Spleen (tissue), 11 donors: ENCODE results near the gene ARHGAP27. TPM values are rescaled to one million over a fixed set of nuclear protein-coding genes. Genes with fewer than 3 reads are reported as not detected.

Source experiments
- DNase-seq: peaks from one replicate; pipeline ENCODE4 v3.0.0-alpha.2; 2020
- H3K27ac ChIP-seq, 8 donors: fragments of 200-600 bp; sonication (generic) in 7 of 8; 1 replicate in 4 of 8; 2 replicates in 4 of 8; pipeline versions ENCODE4 v1.5.0 to v1.8.0; 2016 to 2021; ENCODE audit warnings: inconsistent platforms in 4 of 8, mild to moderate bottlenecking in 4 of 8, moderate library complexity in 1 of 8
- H3K27me3 ChIP-seq, 7 donors: fragments of 200-600 bp; sonication (generic) in 6 of 7; replicated peaks in 1 of 7; 1 replicate in 4 of 7; 2 replicates in 3 of 7; pipeline versions ENCODE4 v1.5.0 to v1.8.0; 2016 to 2021; ENCODE audit warnings: inconsistent platforms in 3 of 7, mild to moderate bottlenecking in 1 of 7
- H3K36me3 ChIP-seq, 6 donors: fragments of 200-600 bp; sonication (generic) in 5 of 6; 1 replicate in 4 of 6; 2 replicates in 2 of 6; pipeline versions ENCODE4 v1.5.0 to v1.8.0; 2016 to 2021; ENCODE audit warnings: inconsistent platforms in 2 of 6
- H3K4me1 ChIP-seq, 6 donors: fragments of 200-600 bp; sonication (generic) in 5 of 6; 1 replicate in 3 of 6; 2 replicates in 3 of 6; pipeline versions ENCODE4 v1.5.0 to v1.8.0; 2016 to 2021; ENCODE audit warnings: inconsistent platforms in 3 of 6
- H3K4me3 ChIP-seq, 8 donors: fragments of 200-600 bp; sonication (generic) in 7 of 8; 1 replicate in 4 of 8; 2 replicates in 4 of 8; pipeline versions ENCODE4 v1.5.0 to v1.8.0; 2016 to 2021; ENCODE audit warnings: inconsistent platforms in 4 of 8, mild to moderate bottlenecking in 4 of 8, moderate library complexity in 2 of 8
- H3K9me3 ChIP-seq, 8 donors: fragments of 200-600 bp; sonication (generic) in 7 of 8; 1 replicate in 4 of 8; 2 replicates in 4 of 8; pipeline versions ENCODE4 v1.5.0 to v1.8.0; 2016 to 2021; ENCODE audit warnings: inconsistent platforms in 4 of 8
- POLR2A ChIP-seq, 3 donors: fragments of 450-650 bp; IDR thresholded peaks; one replicate each; pipeline ENCODE4 v1.5.1; 2017; ENCODE audit warnings: antibody characterized with exemption in 3 of 3, mild to moderate bottlenecking in 1 of 3
- POLR2AphosphoS5 ChIP-seq, 3 donors: sonication (generic); formaldehyde crosslinking; IDR thresholded peaks; one replicate each; pipeline ENCODE4 v1.5.1; 2017; ENCODE audit warnings: antibody characterized with exemption in 3 of 3
- WGBS, 5 donors: extraction: QIAGEN DNeasy Blood & Tissue Kit in 3 of 5; methylation state at CpG; one replicate each; pipeline versions ENCODE4 v1.1.5 to v1.1.7; 2013 to 2018; 5-methylcytosine and 5-hydroxymethylcytosine counted together
- intact Hi-C: fragments of 100-400 bp; cut with DNase I; formaldehyde crosslinking; loops from one replicate; pipeline ENCODE4 v1.15.0; 2023; ENCODE audit warnings: low total_unique reads
- polyA plus RNA-seq, 3 donors: library from polyadenylated mRNA; stranded (reverse); fragments of 200-250 nt; gene quantifications; one replicate each; pipeline ENCODE4 v1.2.1, GENCODE V29; 2013
- total RNA-seq, 7 donors: library from RNA; depleted of rRNA in 3 of 7; stranded (reverse); fragments of >200 nt in 3 of 7; fragmentation: NEBNext Ultra II Directional in 4 of 7; extraction: Animal tissue kit (Norgen Biotek cat#: 25700) in 4 of 7; gene quantifications; one replicate each; pipeline versions ENCODE4 v1.1.0 to v1.2.1, GENCODE V29; 2016 to 2021
- TF ChIP-seq, protein P1 (sequence below), 11 experiments: fragments of 200-600 bp in 7 of 11; fragments of 450-650 bp in 4 of 11; sonication (generic) in 4 of 11; IDR thresholded peaks in 8 of 11; conservative IDR thresholded peaks in 3 of 11; 1 replicate in 7 of 11; 2 replicates in 4 of 11; pipeline versions ENCODE4 v1.4.0 to v1.8.0; 2016 to 2021; ENCODE audit warnings: antibody characterized with exemption in 11 of 11, inconsistent platforms in 4 of 11, mild to moderate bottlenecking in 1 of 11
- donor health status: healthy with polysubstance abuse.
- donor health status: DM: no; HTN: no; CAD: no; lungs with moderate emphysema.
- donor health status: DM: no; HTN: no; CAD: no.
- donor health status: Bipolar disorder and iron deficiency.
- donor health status: healthy.
- donor health status: DM: no; HTN: no; CAD: no.
- donor health status: DM: yes; HTN: yes; CAD: no.

The ARHGAP27 gene
- total and polyA plus RNA-seq, 10 donors = 43.6 to 151 (median 118) TPM

DNA sequence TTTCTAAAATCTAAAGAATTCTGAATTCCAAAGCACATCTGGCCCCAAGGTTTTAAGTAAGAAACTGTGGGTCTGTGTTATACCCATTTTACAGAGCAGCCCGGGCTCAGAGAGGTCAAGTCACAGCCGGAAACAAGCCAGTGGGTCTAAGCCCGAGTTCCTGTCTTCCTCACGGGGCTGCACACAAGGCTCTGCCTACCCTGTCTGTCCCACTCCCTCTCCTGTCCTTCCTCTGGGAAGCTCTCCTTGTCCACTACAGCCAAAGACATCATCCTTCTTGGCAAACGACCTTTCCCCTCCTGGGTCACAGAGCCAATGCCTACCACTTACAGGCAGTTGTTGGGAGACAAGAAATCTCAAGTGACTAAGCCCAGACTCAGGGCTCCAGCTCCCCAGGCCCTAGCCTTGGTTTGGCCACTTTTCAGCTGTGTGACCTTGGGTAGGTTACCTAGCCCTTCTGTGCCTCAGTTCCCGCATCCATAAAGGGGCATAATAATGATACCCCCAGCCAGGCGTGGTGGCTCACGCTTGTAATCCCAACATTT, 60.3 kb downstream of the ARHGAP27 start:
- no peak for DNase-seq
- H3K27ac ChIP-seq = peak overlapping the region in 2 of 8 donors; percentile 28 to 50
- peaks cover 0 to 31% (median 21%) of the 10 kb centered on the region in 6 donors for H3K4me1 ChIP-seq
- intact Hi-C loops = no loop called here
- WGBS, 5 donors = 89 to 93% (median 92%) methylated on average over 8 of the region's 8 CpGs
- no peak overlapping the region for H3K4me3 ChIP-seq
- peaks cover 0 to 37% (median 8%) of the 10 kb centered on the region in 7 donors for H3K27me3 ChIP-seq
- H3K36me3 ChIP-seq = no peaks in the 10 kb centered on the region
- TF ChIP-seq POLR2AphosphoS5 (IDR thresholded peaks at IDR 0.05) (no peak), POLR2A (IDR thresholded peaks at IDR 0.05) (no peak)
- TF ChIP-seq, protein P1, sequence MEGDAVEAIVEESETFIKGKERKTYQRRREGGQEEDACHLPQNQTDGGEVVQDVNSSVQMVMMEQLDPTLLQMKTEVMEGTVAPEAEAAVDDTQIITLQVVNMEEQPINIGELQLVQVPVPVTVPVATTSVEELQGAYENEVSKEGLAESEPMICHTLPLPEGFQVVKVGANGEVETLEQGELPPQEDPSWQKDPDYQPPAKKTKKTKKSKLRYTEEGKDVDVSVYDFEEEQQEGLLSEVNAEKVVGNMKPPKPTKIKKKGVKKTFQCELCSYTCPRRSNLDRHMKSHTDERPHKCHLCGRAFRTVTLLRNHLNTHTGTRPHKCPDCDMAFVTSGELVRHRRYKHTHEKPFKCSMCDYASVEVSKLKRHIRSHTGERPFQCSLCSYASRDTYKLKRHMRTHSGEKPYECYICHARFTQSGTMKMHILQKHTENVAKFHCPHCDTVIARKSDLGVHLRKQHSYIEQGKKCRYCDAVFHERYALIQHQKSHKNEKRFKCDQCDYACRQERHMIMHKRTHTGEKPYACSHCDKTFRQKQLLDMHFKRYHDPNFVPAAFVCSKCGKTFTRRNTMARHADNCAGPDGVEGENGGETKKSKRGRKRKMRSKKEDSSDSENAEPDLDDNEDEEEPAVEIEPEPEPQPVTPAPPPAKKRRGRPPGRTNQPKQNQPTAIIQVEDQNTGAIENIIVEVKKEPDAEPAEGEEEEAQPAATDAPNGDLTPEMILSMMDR (IDR thresholded peaks at IDR 0.05 in 8 of 11, conservative IDR thresholded peaks at IDR 0.05 in 3 of 11) = no peak
- no peaks in the 10 kb centered on the region for H3K9me3 ChIP-seq

DNA sequence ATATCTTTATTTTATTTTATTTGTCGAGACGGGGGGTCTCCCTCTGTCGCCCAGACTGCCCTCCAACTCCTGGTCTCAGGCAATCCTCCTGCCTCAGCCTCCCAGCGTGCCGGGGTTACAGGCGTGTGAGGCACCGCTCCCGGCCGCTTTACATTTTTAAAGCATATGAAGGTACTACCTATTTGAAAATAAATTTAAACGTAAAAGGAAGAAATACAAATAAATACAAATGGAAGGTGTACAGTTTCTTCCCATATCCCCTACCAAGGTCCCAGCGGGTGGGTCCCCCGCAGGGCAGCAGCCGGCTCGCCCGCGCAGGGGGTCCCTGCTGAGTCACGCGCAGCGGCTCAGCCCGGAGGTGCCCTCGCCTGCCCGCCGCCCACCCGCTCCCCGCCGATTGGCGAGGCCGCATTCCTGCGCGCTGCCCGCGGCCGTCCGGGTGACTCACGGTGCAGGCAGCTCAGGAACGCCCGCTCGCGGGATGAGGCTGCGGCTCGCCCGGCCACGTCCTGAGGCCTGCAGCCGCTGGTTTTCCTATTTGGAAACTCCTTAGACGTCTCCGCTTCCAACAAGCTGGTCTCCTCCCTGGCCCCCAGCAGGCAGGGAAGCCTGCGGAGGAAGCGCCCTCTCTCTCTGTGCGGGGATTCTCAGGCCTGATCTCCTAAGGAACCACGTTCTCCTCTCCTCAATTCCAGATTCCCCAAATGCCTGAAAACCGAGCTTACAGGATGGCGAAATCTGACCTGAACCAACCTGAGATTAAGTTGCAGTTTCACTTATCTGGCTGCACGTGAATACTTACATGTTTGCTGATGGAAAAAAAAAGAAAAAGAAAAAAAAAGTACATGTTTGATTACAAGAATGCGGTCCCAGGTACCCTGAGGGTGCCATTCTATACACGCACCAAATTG, 61.0 kb downstream of the ARHGAP27 start:
- Histone ChIP-seq H3K27ac (peak overlapping the region in 5 of 8 donors; percentile 28 to 50 (median 39)), H3K9me3 (no peaks in the 10 kb centered on the region), H3K36me3 (no peaks in the 10 kb centered on the region), H3K27me3 (peaks cover 0 to 41% (median 8%) of the 10 kb centered on the region in 7 donors), H3K4me1 (peaks cover 0 to 31% (median 21%) of the 10 kb centered on the region in 6 donors), H3K4me3 (peak overlapping the region in 3 of 8 donors; percentile 10 to 55 (median 19))
- peak; percentile 82 for DNase-seq
- TF ChIP-seq POLR2AphosphoS5 (IDR thresholded peaks at IDR 0.05) (peak; percentile 45 to 81 (median 61)), POLR2A (IDR thresholded peaks at IDR 0.05) (no peak)
- WGBS, 5 donors = 23 to 27% (median 23%) methylated on average over 55 of the region's 55 CpGs
- intact Hi-C loops = no loop called here

DNA sequence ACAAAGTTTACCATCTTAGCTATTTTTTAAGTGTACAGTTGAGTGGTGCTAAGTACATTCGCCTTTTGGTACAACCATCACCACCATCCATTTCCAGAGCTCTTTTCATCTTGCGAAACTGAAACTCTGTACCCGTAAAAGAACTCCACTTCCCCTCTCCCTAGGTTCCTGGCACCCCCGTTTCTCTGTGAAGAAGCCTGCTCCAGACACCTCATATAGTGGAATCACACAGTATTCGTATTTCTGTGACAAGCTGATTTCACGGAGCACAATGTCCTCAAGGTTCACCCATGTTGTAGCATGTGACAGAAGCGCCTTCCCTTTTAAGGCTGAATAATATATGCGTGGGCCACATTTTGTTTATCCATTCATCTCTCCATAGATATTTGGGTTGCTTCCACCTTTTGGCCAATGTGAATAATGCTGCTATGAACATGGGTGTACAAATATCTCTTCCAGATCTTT, 61.7 kb downstream of the ARHGAP27 start:
- peak overlapping the region in 1 of 8 donors; percentile 55 for H3K4me3 ChIP-seq

DNA sequence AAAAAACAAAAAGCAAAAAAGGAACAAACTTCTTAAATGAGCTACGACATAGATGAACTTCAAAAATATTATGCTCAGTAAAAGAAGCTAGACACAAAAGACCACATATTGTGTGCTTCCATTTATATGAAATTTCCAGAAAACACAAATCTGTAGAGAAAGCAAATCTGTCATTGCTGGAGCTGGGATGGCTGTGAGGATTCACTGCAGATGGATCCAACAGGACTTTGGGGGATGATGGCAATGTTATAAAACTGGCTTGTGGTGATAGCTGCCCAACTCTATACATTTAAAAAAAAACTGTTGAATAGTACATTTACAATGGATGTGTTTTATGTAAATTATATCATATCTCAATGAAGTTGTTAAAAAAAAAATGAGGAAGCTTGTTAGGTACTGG, 63.2 kb downstream of the ARHGAP27 start:
- no peak for DNase-seq
- 78 to 91% (median 82%) methylated on average over 1 of the region's 1 CpG for WGBS, 5 donors
- Histone ChIP-seq H3K27me3 (peaks cover 0 to 60% (median 8%) of the 10 kb centered on the region in 7 donors), H3K4me3 (no peak overlapping the region), H3K9me3 (no peaks in the 10 kb centered on the region), H3K27ac (no peak overlapping the region), H3K36me3 (no peaks in the 10 kb centered on the region), H3K4me1 (peaks cover 0 to 36% (median 23%) of the 10 kb centered on the region in 6 donors)
- TF ChIP-seq, protein P1 (IDR thresholded peaks at IDR 0.05 in 8 of 11, conservative IDR thresholded peaks at IDR 0.05 in 3 of 11) = no peak
- TF ChIP-seq POLR2AphosphoS5 (IDR thresholded peaks at IDR 0.05) (no peak), POLR2A (IDR thresholded peaks at IDR 0.05) (no peak)
- intact Hi-C loops = no loop called here

More for the DNA sequence above, 61.7 kb downstream of the ARHGAP27 start:
- peaks cover 0 to 31% (median 21%) of the 10 kb centered on the region in 6 donors for H3K4me1 ChIP-seq
- WGBS, 5 donors = 63 to 79% (median 67%) methylated on average over 8 of the region's 8 CpGs
- intact Hi-C loops = no loop called here
- H3K27me3 ChIP-seq = peaks cover 0 to 48% (median 8%) of the 10 kb centered on the region in 7 donors
- H3K27ac ChIP-seq = peak overlapping the region in 1 of 8 donors; percentile 47
- no peak for DNase-seq
- TF ChIP-seq POLR2A (IDR thresholded peaks at IDR 0.05) = no peak
- TF ChIP-seq, protein P1 (IDR thresholded peaks at IDR 0.05 in 8 of 11, conservative IDR thresholded peaks at IDR 0.05 in 3 of 11) = no peak
- TF ChIP-seq POLR2AphosphoS5 (IDR thresholded peaks at IDR 0.05) = no peak
- no peaks in the 10 kb centered on the region for H3K36me3 ChIP-seq
- H3K9me3 ChIP-seq = no peaks in the 10 kb centered on the region
